B cell (primary cell): ENCODE data around the gene PARVB. TPM values are rescaled to one million over a fixed set of nuclear protein-coding genes. Genes with fewer than 3 reads are reported as not detected.

ENCODE experiments used
- ATAC-seq: fragments of 200-7000 bp; cut with Tn5 transposase; one replicate; pipeline ENCODE4 v1.10.0; 2021; ENCODE audit warnings: low read depth, mild to moderate bottlenecking, moderate number of reproducible peaks, moderate library complexity
- CTCF ChIA-PET: fragments of 350-600 bp; sonication (Branson Sonifier 250); formaldehyde crosslinking; loops from one replicate; lab custom pipeline; 2021; ENCODE audit warnings: antibody characterized with exemption, inconsistent platforms; lab: Charles Lee
- POLR2A ChIA-PET: fragments of 350-600 bp; sonication (Branson Sonifier 250); formaldehyde crosslinking; loops from one replicate; lab custom pipeline; 2021; ENCODE audit warnings: antibody characterized with exemption; lab: Charles Lee
- DNase-seq: peaks from one replicate; pipeline ENCODE4 v3.0.0; 2013
- H2AFZ ChIP-seq: 2 replicates; pipeline ENCODE4 v1.6.1; 2012; ENCODE audit warnings: mild to moderate bottlenecking, low read depth, low read length; ENCODE audit not compliant: insufficient read depth, poor library complexity, severe bottlenecking
- H3K27ac ChIP-seq, 2 donors: 1 replicate in 1 of 2; 2 replicates in 1 of 2; pipeline ENCODE4 v1.5.1; 2012 to 2013; ENCODE audit warnings: low read length in 2 of 2, mild to moderate bottlenecking in 2 of 2, moderate library complexity in 1 of 2
- H3K27me3 ChIP-seq, 4 experiments: fragments of 200-600 bp in 1 of 4; sonication (generic) in 1 of 4; replicated peaks in 1 of 4; 1 replicate in 2 of 4; 2 replicates in 2 of 4; pipeline versions ENCODE4 v1.6.1 to v1.7.0; 2013 to 2016; ENCODE audit warnings: low read length in 3 of 4, mild to moderate bottlenecking in 2 of 4, mixed read lengths in 1 of 4, moderate library complexity in 1 of 4; ENCODE audit not compliant: insufficient read depth in 4 of 4, control insufficient read depth in 3 of 4; ENCODE audit errors: control extremely low read depth in 1 of 4
- H3K36me3 ChIP-seq, 2 experiments: replicated peaks in 1 of 2; 1 replicate in 1 of 2; 2 replicates in 1 of 2; pipeline versions ENCODE4 v1.6.1 to v1.7.1; 2013; ENCODE audit warnings: low read length in 1 of 2; ENCODE audit not compliant: insufficient read depth in 2 of 2, control insufficient read depth in 1 of 2; ENCODE audit errors: control extremely low read depth in 1 of 2, extremely low read depth in 1 of 2
- H3K4me1 ChIP-seq, 2 donors: fragments of 200-600 bp in 1 of 2; sonication (generic) in 1 of 2; 1 replicate in 1 of 2; 2 replicates in 1 of 2; pipeline versions ENCODE4 v1.5.1 to v1.6.1; 2013 to 2017; ENCODE audit warnings: low read length in 2 of 2; ENCODE audit not compliant: control insufficient read depth in 2 of 2, insufficient read depth in 2 of 2
- H3K4me2 ChIP-seq: replicated peaks from 2 replicates; pipeline ENCODE3; 2012; ENCODE audit warnings: mild to moderate bottlenecking, low read depth, low read length; ENCODE audit not compliant: poor library complexity, severe bottlenecking
- H3K4me3 ChIP-seq, 5 experiments: fragments of 200-600 bp in 1 of 5; sonication (generic) in 1 of 5; 1 replicate in 3 of 5; 2 replicates in 2 of 5; pipeline versions ENCODE4 v1.5.1 to v1.7.0; 2011 to 2016; ENCODE audit warnings: low read length in 4 of 5, mild to moderate bottlenecking in 4 of 5, low read depth in 2 of 5, control low read depth in 1 of 5, moderate library complexity in 1 of 5; ENCODE audit not compliant: insufficient read depth in 1 of 5; ENCODE audit errors: control extremely low read depth in 1 of 5, extremely low read depth in 1 of 5
- H3K79me2 ChIP-seq: fragments of 200-600 bp; sonication (generic); one replicate; pipeline ENCODE4 v1.6.0; 2016; ENCODE audit warnings: low read length; ENCODE audit not compliant: control insufficient read depth, insufficient read depth
- H3K9ac ChIP-seq: fragments of 200-600 bp; sonication (generic); 2 replicates; pipeline ENCODE4 v1.6.1; 2017; ENCODE audit warnings: mild to moderate bottlenecking, low read length, moderate library complexity
- H3K9me3 ChIP-seq, 3 donors: one replicate each; pipeline versions ENCODE4 v1.6.1 to v1.7.1; 2013; ENCODE audit warnings: low read length in 2 of 3; ENCODE audit not compliant: control insufficient read depth in 2 of 3, insufficient read depth in 1 of 3; ENCODE audit errors: control extremely low read depth in 1 of 3
- H4K20me1 ChIP-seq: 2 replicates; pipeline ENCODE4 v1.6.0; 2012; ENCODE audit warnings: mild to moderate bottlenecking, low read length; ENCODE audit not compliant: insufficient read depth, control insufficient read depth, poor library complexity, severe bottlenecking
- H3K27ac Mint-ChIP-seq: one replicate; pipeline ENCODE4 v1.8.0; 2021; ENCODE audit warnings: mixed read lengths
- H3K27me3 Mint-ChIP-seq: one replicate; pipeline ENCODE4 v1.8.0; 2021; ENCODE audit warnings: mixed read lengths
- H3K4me1 Mint-ChIP-seq: one replicate; pipeline ENCODE4 v1.8.0; 2021; ENCODE audit warnings: mixed read lengths
- H3K4me3 Mint-ChIP-seq: one replicate; pipeline ENCODE4 v1.8.0; 2021; ENCODE audit warnings: mixed read lengths
- H3K9me3 Mint-ChIP-seq: one replicate; pipeline ENCODE4 v1.8.0; 2022; ENCODE audit warnings: mixed read lengths; ENCODE audit not compliant: insufficient read depth
- EZH2 ChIP-seq: IDR thresholded peaks from 2 replicates; pipeline ENCODE4 v1.6.1; 2012; ENCODE audit warnings: borderline replicate concordance, low read depth, mild to moderate bottlenecking, moderate library complexity, low read length; ENCODE audit not compliant: insufficient read depth, poor library complexity, severe bottlenecking
- WGBS: methylation state at CpG from one replicate; pipeline ENCODE4 v1.1.5; 2013; ENCODE audit warnings: missing lambda C conversion rate; ENCODE audit not compliant: insufficient coverage; 5-methylcytosine and 5-hydroxymethylcytosine counted together
- intact Hi-C: fragments of 100-400 bp; cut with micrococcal nuclease; formaldehyde crosslinking; loops from one replicate; pipeline ENCODE4 v1.10.0; 2022
- polyA plus RNA-seq: library from polyadenylated mRNA; depleted of rRNA; stranded (reverse); fragments of >200 nt; gene quantifications from 2 replicates; pipeline ENCODE4 v1.2.3, GENCODE V29; 2012
- total RNA-seq, 2 donors: library from RNA; stranded (reverse); fragments of 120-200 nt in 1 of 2; gene quantifications; 1 replicate in 1 of 2; 2 replicates in 1 of 2; pipeline versions ENCODE4 v1.2.3 to v1.2.4, GENCODE V29; 2013 to 2022
- TF ChIP-seq, protein P1 (sequence below): fragments of 200-600 bp; IDR thresholded peaks from one replicate; pipeline ENCODE4 v1.8.0; 2022; ENCODE audit warnings: antibody characterized with exemption, mild to moderate bottlenecking

The PARVB gene
- total and polyA plus RNA-seq, 2 donors (not counting 1 experiment from before 2014, with no cell fraction given): 48.0 to 49.4 TPM

DNA sequence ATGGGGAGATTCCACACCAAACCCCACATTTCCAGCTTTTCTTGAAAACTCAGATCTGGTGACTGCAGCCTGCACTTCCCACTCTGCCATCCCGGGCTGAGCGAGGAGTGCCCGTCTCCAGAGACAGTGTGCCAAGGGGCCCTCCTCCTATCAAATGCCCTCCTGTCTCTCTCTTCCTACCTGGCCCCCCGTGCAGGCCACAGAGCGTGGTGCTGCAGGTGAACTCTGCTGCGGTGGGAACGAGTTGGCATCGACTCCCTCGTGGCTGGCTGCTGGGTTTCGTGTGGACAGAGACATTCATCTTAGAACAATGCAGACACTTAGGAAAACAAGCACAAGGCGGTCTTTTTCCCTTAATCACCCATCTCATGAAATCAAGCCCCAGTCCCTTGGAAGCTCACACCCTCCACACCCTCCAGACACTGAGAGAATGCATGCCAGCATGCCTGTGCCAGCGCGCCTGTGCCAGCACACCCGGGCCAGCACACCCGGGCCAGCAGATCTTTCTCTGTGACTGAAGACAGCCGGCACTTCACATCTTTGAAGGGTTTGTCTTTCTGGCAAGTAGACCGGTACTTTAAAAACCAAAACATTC, 65.0 kb downstream of the PARVB start:
- Histone ChIP-seq H3K36me3 (peaks cover 0 to 14% of the 10 kb centered on the region in 2 experiments), H3K9ac (no peak overlapping the region), H4K20me1 (peaks cover 27% of the 10 kb centered on the region), H3K9me3 (peaks cover 0 to 15% (median 0%) of the 10 kb centered on the region in 3 donors), H3K4me3 (no peak overlapping the region), H3K27me3 (no peaks in the 10 kb centered on the region), H3K4me1 (peaks cover 0 to 2% of the 10 kb centered on the region in 2 donors), H2AFZ (no peak overlapping the region), H3K79me2 (peaks cover 28% of the 10 kb centered on the region), H3K27ac (no peak overlapping the region), H3K4me2 (no peak overlapping the region)
- no peak for TF ChIP-seq EZH2
- TF ChIP-seq, protein P1, sequence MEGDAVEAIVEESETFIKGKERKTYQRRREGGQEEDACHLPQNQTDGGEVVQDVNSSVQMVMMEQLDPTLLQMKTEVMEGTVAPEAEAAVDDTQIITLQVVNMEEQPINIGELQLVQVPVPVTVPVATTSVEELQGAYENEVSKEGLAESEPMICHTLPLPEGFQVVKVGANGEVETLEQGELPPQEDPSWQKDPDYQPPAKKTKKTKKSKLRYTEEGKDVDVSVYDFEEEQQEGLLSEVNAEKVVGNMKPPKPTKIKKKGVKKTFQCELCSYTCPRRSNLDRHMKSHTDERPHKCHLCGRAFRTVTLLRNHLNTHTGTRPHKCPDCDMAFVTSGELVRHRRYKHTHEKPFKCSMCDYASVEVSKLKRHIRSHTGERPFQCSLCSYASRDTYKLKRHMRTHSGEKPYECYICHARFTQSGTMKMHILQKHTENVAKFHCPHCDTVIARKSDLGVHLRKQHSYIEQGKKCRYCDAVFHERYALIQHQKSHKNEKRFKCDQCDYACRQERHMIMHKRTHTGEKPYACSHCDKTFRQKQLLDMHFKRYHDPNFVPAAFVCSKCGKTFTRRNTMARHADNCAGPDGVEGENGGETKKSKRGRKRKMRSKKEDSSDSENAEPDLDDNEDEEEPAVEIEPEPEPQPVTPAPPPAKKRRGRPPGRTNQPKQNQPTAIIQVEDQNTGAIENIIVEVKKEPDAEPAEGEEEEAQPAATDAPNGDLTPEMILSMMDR: no peak
- WGBS: 96% methylated on average over 16 of the region's 17 CpGs
- Mint-ChIP-seq H3K4me3 (no peak overlapping the region), H3K4me1 (peaks cover 2% of the 10 kb centered on the region), H3K27ac (no peak overlapping the region), H3K27me3 (no peaks in the 10 kb centered on the region), H3K9me3 (no peaks in the 10 kb centered on the region)
- ChIA-PET POLR2A (no interaction called here), CTCF (interaction anchor here (0.6 to 8.3 kb wide), 3 partner anchors 96 to 533 kb away, joined by 3 to 691 read pairs (median 3); no protein-coding TSS in a partner anchor)
- intact Hi-C loops: no loop called here
- ATAC-seq (no peak), DNase-seq (no peak)

DNA sequence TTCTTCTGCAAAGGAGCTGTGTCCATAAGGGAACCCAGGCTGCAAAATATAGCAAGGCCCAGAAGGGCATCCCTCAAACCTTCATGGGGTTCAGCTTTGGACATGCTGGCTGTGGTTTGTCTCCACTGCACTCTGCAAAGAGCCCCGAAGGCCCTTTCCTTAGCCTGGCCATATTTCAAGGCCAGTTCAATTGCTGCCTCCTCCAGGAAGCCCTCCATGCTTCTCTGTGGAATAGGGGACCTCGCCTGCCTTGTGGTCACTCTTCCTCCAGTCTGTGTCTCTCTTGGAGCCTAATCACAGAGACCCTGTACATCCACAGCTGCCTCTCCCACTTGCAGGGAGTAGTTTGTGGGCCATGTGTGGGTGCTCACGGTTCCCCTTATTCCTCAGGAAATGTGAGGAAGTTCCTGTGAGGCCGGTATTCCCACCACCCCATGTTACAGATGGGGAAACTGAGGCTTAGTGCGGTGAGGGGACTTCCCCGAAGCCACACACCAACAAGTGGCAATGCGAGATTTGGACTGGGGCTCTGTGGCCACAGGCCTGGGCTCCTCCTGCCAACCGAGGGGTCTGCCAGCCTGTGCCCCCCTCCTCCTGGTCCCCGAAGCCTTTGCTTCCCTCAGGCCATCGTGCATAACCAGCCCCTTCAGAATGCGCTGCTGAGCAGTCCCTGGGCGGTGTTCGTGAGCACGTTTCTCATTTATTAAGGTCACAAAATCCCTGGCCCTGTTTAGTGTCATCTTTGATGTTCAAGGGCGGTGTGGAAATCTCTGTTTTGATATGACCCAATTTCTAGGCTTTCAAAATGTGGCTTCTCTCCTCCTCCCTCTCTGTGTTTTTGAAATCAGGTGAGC, 65.8 kb downstream of the PARVB start:
- ChIA-PET POLR2A (no interaction called here), CTCF (interaction anchor here (0.8 kb wide), 1 partner anchor 96 kb away, joined by 3 read pairs; no protein-coding TSS in a partner anchor)
- intact Hi-C loops: no loop called here
- H3K27ac ChIP-seq: no peak overlapping the region
- H3K4me2 ChIP-seq: no peak overlapping the region
- Mint-ChIP-seq H3K27me3 (no peaks in the 10 kb centered on the region), H3K4me1 (peaks cover 2% of the 10 kb centered on the region), H3K4me3 (no peak overlapping the region), H3K9me3 (no peaks in the 10 kb centered on the region), H3K27ac (no peak overlapping the region)
- H3K4me1 ChIP-seq: peaks cover 0 to 2% of the 10 kb centered on the region in 2 donors
- TF ChIP-seq, protein P1: no peak
- no peak for TF ChIP-seq EZH2
- no peak overlapping the region for H3K4me3 ChIP-seq
- no peak overlapping the region for H2AFZ ChIP-seq
- peaks cover 0 to 21% of the 10 kb centered on the region in 2 experiments for H3K36me3 ChIP-seq
- ATAC-seq (no peak), DNase-seq (no peak)
- H3K9ac ChIP-seq: no peak overlapping the region
- WGBS: 98% methylated on average over 10 of the region's 15 CpGs
- H3K79me2 ChIP-seq: peaks cover 28% of the 10 kb centered on the region
- peaks cover 27% of the 10 kb centered on the region for H4K20me1 ChIP-seq
- H3K9me3 ChIP-seq: peaks cover 0 to 6% (median 0%) of the 10 kb centered on the region in 3 donors
- H3K27me3 ChIP-seq: no peaks in the 10 kb centered on the region
